Activated CD8-positive, alpha-beta T cell treated with anti-CD3 and anti-CD28 coated beads for 36 hours (primary cell): ENCODE results near the gene ARHGEF40. TPM values are rescaled to one million over a fixed set of nuclear protein-coding genes. Genes with fewer than 3 reads are reported as not detected.
"Not testable (repeated sequence)": the region's sequence is repeated elsewhere in the genome, so short reads cannot be mapped to it uniquely, and the experiment has no call there.

Experiments used
- ATAC-seq: fragments of 200-7000 bp; cut with Tn5 transposase; one replicate; pipeline ENCODE4 v1.10.0; 2021; ENCODE audit warnings: mild to moderate bottlenecking, moderate library complexity
- CTCF ChIA-PET: fragments of 350-600 bp; sonication (Branson Sonifier 250); formaldehyde crosslinking; loops from one replicate; lab custom pipeline; 2021; ENCODE audit warnings: antibody characterized with exemption; lab: Charles Lee
- POLR2A ChIA-PET: fragments of 350-600 bp; sonication (Branson Sonifier 250); formaldehyde crosslinking; loops from one replicate; lab custom pipeline; 2021; ENCODE audit warnings: antibody characterized with exemption; lab: Charles Lee
- DNase-seq: peaks from one replicate; pipeline ENCODE4 v3.0.0-alpha.2; 2020
- H3K27ac Mint-ChIP-seq: one replicate; pipeline ENCODE4 v1.8.0; 2021; ENCODE audit warnings: mild to moderate bottlenecking, mixed read lengths
- H3K27me3 Mint-ChIP-seq: one replicate; pipeline ENCODE4 v1.8.0; 2021; ENCODE audit warnings: mixed read lengths
- H3K36me3 Mint-ChIP-seq: one replicate; pipeline ENCODE4 v1.8.0; 2021; ENCODE audit warnings: low read depth, mixed read lengths
- H3K4me1 Mint-ChIP-seq: one replicate; pipeline ENCODE4 v1.8.0; 2021; ENCODE audit warnings: low read depth, mixed read lengths
- H3K4me3 Mint-ChIP-seq: one replicate; pipeline ENCODE4 v1.8.0; 2021; ENCODE audit warnings: mild to moderate bottlenecking, moderate library complexity, mixed read lengths
- H3K9me3 Mint-ChIP-seq: one replicate; pipeline ENCODE4 v1.8.0; 2021; ENCODE audit warnings: mixed read lengths
- intact Hi-C: fragments of 100-400 bp; cut with micrococcal nuclease; formaldehyde crosslinking; loops from one replicate; pipeline ENCODE4 v1.10.0; 2022
- total RNA-seq, 2 experiments: library from RNA; stranded (reverse); gene quantifications; one replicate each; pipeline ENCODE4 v1.2.3, GENCODE V29; 2021
- TF ChIP-seq, protein P1 (sequence below): fragments of 200-600 bp; IDR thresholded peaks from one replicate; pipeline ENCODE4 v1.8.0; 2022; ENCODE audit warnings: antibody characterized with exemption, mild to moderate bottlenecking

Gene ARHGEF40
- total RNA-seq, 2 experiments from 2014 or later: 0.18 to 0.23 TPM

DNA sequence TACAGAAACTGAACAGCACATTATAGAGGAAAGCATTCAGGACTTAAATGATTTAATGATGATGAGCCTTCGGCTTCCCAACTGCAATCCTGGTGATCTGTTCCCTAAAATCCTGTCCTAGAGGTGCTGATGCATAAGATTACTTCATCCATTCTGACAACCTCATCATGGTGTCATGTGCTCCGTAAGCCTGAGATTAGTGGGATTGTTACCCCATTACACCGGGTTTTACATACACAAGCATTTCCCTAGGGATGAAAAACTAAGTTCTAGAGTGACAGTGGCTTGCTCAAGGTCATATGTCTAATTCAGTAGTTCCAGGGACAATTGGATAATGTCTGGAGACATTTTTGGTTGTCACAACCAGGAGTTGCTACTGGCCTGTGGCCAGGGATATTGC lies 32.9 kb upstream of the ARHGEF40 start:
- DNase-seq: no peak
- no peaks in the 10 kb centered on the region for H3K9me3 Mint-ChIP-seq
- no peak overlapping the region for H3K27ac Mint-ChIP-seq
- ATAC-seq: no peak
- no peaks in the 10 kb centered on the region for H3K27me3 Mint-ChIP-seq
- H3K36me3 Mint-ChIP-seq: no peaks in the 10 kb centered on the region
- TF ChIP-seq, protein P1, sequence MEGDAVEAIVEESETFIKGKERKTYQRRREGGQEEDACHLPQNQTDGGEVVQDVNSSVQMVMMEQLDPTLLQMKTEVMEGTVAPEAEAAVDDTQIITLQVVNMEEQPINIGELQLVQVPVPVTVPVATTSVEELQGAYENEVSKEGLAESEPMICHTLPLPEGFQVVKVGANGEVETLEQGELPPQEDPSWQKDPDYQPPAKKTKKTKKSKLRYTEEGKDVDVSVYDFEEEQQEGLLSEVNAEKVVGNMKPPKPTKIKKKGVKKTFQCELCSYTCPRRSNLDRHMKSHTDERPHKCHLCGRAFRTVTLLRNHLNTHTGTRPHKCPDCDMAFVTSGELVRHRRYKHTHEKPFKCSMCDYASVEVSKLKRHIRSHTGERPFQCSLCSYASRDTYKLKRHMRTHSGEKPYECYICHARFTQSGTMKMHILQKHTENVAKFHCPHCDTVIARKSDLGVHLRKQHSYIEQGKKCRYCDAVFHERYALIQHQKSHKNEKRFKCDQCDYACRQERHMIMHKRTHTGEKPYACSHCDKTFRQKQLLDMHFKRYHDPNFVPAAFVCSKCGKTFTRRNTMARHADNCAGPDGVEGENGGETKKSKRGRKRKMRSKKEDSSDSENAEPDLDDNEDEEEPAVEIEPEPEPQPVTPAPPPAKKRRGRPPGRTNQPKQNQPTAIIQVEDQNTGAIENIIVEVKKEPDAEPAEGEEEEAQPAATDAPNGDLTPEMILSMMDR: no peak
- intact Hi-C loops: no loop called here
- CTCF ChIA-PET: interaction anchor here (0.8 to 7.1 kb wide), 3 partner anchors 20 to 55 kb away, joined by 3 to 76 read pairs (median 5); no protein-coding TSS in a partner anchor
- no peaks in the 10 kb centered on the region for H3K4me1 Mint-ChIP-seq
- no peak overlapping the region for H3K4me3 Mint-ChIP-seq
- POLR2A ChIA-PET: no interaction called here

DNA sequence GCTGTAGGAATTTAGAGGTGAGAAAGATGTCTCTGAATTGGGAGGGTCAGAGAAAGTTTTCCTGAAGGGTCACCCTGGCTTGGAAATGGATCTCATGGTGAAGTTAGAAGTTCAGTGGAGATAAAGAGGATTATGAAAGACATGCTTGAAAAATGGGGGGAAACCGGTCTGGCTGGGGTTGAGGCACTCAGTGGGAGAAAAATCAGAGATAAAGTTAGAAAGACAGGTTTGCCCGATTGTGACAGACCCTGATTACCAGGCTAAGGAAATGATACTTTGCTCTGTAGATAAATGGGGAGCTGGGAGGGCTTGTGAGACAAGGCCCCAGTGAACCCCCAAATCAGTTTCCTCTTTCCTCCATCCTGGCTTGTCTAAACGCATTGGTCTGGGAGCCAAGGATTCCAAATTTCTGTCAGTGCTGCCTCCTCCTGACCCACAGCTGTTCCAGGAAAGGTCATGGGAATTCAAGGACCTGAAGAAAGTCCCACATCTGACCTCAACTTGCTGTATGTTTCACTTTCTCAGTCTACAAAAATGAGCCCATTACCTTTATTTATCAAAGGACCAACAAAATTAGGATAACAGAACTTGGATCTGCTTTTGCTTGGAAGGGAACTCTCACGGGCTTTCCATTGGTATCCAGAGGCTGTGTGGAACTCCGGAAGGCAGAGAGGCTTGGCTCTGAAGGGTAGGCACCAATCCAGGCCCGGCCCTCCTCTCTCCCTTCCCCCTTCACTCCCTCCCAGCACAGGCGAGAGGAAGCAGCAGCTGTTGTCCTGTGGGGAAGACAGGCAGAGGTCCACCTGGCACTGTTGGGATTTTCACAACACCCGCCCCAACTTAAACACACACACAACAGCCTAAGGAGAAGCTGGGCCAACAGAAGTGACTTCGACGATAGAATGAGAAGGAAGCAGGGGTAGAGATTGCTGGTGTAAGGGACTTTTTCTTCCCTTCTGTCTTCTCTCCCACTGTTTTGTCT lies 31.4 kb upstream of the ARHGEF40 start:
- Mint-ChIP-seq H3K9me3 (no peaks in the 10 kb centered on the region), H3K27me3 (peaks cover 3% of the 10 kb centered on the region), H3K4me1 (no peaks in the 10 kb centered on the region), H3K36me3 (no peaks in the 10 kb centered on the region), H3K4me3 (no peak overlapping the region), H3K27ac (no peak overlapping the region)
- TF ChIP-seq, protein P1: no peak
- ChIA-PET CTCF (interaction anchor here (0.9 to 7.0 kb wide), 7 partner anchors 8 to 85 kb away, joined by 3 to 218 read pairs (median 12); partner anchors contain the start of gene TPPP2), POLR2A (interaction anchor here (1.1 kb wide), 1 partner anchor 10 kb away, joined by 4 read pairs; no protein-coding TSS in a partner anchor)
- intact Hi-C loops: no loop called here
- ATAC-seq (no peak), DNase-seq (no peak)

DNA sequence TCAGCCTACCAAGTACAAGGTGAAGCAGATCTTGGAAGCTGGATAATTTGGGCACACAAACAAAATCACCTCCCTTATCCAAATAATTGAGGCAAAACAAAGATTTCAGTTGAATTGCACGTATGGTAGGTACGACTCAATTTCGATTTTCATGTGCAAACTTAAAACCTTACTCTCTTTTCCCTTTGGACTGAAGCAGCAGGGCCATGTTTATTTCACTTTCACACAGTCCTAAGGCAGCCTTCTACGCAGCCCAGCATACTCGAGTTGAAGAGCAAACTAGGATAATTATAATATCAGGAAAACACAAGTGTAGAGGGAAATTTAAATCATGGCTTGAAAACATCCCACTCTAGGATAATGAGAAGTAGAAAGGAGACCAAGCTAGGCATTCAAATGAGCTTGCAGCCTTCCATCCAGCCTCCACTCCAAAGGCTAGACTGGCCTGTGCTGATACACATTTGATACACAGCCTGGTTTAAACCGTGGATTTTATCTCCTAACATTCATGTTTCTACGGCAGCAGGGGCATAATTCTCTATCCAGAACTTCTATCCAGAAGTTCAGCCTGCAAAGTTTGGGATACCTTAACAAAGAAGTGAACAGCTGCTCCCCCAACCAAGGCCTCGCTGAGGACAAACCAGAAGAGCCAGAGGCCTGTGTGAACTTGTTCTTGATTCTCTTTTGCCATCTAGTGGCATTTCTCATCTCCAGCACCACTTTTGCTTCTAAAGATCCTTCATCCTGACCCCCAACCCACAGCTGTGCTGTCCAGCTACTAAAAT lies 30.3 kb upstream of the ARHGEF40 start:
- DNase-seq: peak; percentile 26
- H3K27ac Mint-ChIP-seq: no peak overlapping the region
- TF ChIP-seq, protein P1: peak; percentile 50

DNA sequence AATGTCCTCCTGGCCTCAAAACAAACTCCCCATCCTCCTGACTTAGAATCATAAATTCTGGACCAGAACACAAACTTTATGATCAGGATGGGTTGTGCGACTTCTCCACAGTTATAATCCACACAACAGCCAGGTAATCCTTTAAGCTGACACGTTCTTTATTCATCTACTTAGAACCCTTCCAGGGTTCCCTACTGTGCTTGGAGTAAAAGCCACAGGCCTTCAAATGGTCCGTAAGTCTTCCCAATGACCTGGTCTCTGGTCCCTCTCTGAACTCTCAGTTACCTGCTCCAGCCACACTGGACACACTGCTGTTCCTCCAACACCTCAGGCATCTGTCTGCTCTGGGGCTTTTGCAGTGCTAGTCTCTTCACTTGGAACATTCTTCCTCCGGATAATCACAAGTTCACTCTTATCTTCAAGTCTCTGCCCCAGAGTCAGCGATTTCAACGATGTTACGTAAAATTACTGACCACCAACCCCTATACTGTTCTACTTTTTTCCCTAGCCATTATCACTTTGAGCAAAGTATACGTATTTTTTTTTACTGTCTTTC lies 29.7 kb upstream of the ARHGEF40 start:
- no peak overlapping the region for H3K27ac Mint-ChIP-seq
- H3K9me3 Mint-ChIP-seq: no peaks in the 10 kb centered on the region
- POLR2A ChIA-PET: interaction anchor here (0.8 kb wide), 1 partner anchor 29 kb away, joined by 3 read pairs; no protein-coding TSS in a partner anchor
- DNase-seq: no peak
- TF ChIP-seq, protein P1: no peak
- H3K27me3 Mint-ChIP-seq: peaks cover 5% of the 10 kb centered on the region
- CTCF ChIA-PET: interaction anchor here (0.8 to 7.0 kb wide), 23 partner anchors 10 to 342 kb away, joined by 3 to 218 read pairs (median 5); partner anchors contain the start of genes NDRG2, SLC39A2 and TPPP2
- H3K4me1 Mint-ChIP-seq: peaks cover 4% of the 10 kb centered on the region
- H3K4me3 Mint-ChIP-seq: no peak overlapping the region
- intact Hi-C loops: loop anchor here (1.0 kb wide), 1 partner anchor 26 kb away; no protein-coding TSS in a partner anchor
- no peak for ATAC-seq
- H3K36me3 Mint-ChIP-seq: no peaks in the 10 kb centered on the region

More for the DNA sequence above, 30.3 kb upstream of the ARHGEF40 start:
- no peak overlapping the region for H3K4me3 Mint-ChIP-seq
- peaks cover 4% of the 10 kb centered on the region for H3K4me1 Mint-ChIP-seq
- H3K27me3 Mint-ChIP-seq: peaks cover 3% of the 10 kb centered on the region
- no peaks in the 10 kb centered on the region for H3K36me3 Mint-ChIP-seq
- no peaks in the 10 kb centered on the region for H3K9me3 Mint-ChIP-seq
- intact Hi-C loops: loop anchor here (1.0 kb wide), 1 partner anchor 25 kb away; no protein-coding TSS in a partner anchor
- ATAC-seq: peak; percentile 86
- ChIA-PET CTCF (interaction anchor here (0.8 to 7.0 kb wide), 23 partner anchors 9 to 342 kb away, joined by 3 to 218 read pairs (median 5); partner anchors contain the start of genes NDRG2, SLC39A2 and TPPP2), POLR2A (interaction anchor here (0.8 to 1.1 kb wide), 2 partner anchors 9 to 28 kb away, joined by 3 to 4 read pairs; no protein-coding TSS in a partner anchor)

DNA sequence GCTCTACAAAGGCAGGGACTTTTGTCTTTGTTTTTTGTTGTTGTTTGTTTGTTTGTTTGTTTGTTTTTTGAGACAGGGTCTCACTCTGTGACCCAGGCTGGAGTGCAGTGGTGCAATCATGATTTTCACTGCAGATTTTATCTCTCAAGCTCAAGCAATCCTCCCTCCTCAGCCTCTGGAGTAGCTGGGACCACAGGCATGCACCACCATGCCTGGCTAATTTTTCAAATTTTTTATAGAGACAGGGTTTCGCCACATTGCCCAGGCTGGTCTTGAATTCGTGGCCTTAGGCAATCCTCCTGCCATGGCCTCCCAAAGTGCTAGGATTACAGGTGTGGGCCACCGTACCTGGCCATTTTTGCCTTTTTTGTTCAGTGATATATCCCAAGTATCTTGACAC lies 29.2 kb upstream of the ARHGEF40 start:
- POLR2A ChIA-PET, H3K4me3 Mint-ChIP-seq, H3K36me3 Mint-ChIP-seq, H3K9me3 Mint-ChIP-seq, H3K27me3 Mint-ChIP-seq, H3K27ac Mint-ChIP-seq, ATAC-seq, DNase-seq, H3K4me1 Mint-ChIP-seq: not testable (repeated sequence)
- intact Hi-C loops: loop anchor here (1.0 kb wide), 1 partner anchor 27 kb away; no protein-coding TSS in a partner anchor
- CTCF ChIA-PET: interaction anchor here (0.9 to 7.0 kb wide), 16 partner anchors 10 to 184 kb away, joined by 3 to 218 read pairs (median 8); partner anchors contain the start of genes NDRG2, SLC39A2 and TPPP2
